Activated CD4-positive, alpha-beta T cell treated with anti-CD3 and anti-CD28 coated beads, Interleukin-10, Interleukin-2, amounts not matched to agents 100 ng/mL and 50 ng/mL, durations not matched to agents 16 hours and 8 hours (primary cell): ENCODE data around the gene IFT80.
"Not testable (repeated sequence)": the region's sequence is repeated elsewhere in the genome, so short reads cannot be mapped to it uniquely, and the experiment has no call there.

Experiments
- DNase-seq: peaks from one replicate; pipeline ENCODE4 v3.0.0-alpha.2; 2020

The IFT80 gene

DNA sequence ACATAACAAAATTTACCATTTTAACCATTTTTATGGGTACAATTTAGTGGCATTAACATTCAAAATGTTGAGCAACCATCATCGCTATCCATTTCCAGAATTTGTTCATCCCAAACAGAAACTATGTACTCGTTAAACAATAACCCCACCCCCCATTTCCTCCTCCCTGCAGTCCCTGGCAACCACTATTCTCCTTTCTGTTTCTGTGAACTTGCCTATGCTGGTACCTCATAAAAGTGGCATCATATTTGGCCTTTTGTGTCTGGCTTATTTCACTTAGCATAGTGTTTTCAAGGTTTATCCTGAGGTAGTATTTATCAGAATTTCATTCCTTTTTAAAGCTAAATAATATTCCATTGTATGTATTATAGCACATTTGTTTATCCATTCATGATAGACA, 141.4 kb downstream of the IFT80 start:
- no peak for DNase-seq

DNA sequence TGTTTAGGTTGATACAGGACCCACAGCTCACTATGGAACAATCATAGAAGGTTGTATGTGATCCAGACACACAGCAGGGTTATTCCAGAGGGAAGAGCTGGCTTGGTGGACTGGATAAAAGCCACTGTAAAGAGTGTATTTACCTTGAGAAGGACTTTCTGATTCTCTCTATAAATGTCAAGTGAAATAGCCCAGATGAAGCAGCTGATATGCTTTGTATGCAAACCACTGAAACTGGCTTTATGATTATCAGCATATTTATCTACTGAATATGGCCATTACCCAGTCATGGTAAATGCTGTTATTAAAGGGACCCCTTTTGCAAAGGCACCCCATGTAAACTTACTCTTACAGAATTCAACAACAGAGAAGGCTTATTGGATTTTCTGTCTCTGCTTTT, 145.7 kb downstream of the IFT80 start:
- DNase-seq: no peak

DNA sequence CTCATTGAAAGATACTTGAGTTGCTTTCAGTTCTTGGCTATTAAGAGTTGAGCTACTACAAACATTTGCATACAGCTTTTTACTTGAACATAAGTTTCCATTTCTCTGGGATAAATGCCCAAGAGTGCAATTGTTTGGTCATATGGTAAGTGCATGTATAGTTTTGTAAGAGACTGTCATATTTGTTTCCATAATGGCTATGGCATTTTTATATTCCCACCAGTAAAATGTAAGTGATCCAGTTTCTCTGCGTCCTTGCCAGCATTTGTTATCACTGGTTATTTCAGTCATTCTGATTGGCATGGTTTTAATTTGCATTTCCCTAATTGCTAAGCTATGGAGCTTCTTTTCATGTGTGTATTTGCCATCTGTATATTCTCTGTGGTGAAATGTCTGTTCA, 151.3 kb downstream of the IFT80 start:
- DNase-seq: no peak

DNA sequence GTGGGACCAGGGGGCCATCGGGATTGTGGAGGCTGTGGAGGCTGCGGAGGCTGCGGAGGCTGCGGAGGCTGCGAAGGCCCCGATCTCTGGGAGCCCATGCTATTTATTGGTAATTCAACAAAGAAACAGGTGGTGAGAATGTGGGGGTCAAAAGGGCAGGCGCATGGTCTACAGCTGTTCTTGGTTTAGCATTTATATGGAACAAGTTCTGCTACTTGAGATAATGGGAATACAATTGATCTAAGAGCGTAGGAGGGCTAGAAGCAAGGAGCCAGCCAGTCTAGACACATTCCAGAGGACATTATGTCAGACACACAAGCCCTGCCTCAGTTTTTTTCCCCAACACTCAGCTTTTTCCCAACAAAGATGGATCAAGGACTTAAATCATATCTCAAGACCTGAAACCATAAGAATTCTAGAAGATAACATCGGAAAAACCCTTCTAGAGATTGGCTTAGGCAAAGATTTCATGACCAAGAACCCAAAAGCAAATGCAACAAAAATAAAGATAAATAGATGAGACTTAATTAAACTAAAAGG, 153.7 kb downstream of the IFT80 start:
- DNase-seq: no peak

DNA sequence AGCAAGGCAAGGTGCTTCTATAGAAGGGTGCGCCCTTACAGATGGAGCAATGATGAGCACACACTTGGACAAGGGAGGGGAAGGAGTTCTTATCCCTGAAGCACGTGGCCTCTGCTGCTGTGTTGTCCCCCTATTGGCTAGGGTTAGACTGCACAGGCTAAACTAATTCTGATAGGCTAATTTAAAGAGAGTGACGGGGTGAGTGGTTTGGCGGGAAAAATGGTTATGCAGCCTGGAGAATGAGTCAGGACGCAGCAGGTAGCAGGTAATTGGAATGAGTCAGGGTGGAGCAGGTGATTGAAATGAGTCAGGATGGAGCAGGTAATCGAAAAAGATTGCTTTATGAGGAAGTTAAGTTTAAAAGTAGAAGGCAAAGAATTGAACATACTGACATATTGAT, 158.3 kb downstream of the IFT80 start:
- DNase-seq: not testable (repeated sequence)

DNA sequence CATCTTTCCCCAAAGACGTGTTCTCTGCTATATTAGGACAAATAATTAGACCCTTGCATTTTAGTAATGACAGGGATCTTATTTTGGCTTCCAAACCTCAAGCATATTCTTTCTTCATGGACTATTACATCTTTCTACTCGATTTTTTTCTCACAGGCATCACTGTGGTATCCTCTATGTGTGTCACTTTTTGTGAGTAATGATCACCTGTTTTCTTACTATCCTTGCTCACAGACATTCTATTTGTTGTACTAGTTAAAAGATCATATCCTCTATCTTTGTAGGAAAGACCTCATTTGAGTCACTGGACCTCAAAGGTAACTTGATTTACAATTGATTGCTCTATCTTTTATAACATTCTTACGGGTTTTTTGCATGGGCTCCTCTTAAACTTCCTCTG, 167.0 kb downstream of the IFT80 start:
- DNase-seq: no peak

DNA sequence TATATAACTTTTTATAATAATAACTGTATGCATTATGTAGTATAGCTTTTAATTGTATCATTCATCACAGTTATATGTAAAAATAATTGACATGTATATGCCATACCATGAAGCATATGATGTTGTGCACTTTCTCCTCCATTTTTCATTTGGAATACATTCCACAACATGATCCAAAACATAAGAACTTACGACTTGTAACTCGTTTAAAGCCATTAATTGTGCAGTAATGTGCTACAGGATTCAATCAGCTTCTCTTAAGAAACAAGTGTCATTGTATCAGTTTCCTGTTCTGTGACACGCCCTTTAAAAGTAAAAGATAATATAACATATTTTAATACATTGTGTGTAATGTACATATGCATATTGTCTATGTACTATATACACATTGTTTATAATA, 171.6 kb downstream of the IFT80 start:
- no peak for DNase-seq

DNA sequence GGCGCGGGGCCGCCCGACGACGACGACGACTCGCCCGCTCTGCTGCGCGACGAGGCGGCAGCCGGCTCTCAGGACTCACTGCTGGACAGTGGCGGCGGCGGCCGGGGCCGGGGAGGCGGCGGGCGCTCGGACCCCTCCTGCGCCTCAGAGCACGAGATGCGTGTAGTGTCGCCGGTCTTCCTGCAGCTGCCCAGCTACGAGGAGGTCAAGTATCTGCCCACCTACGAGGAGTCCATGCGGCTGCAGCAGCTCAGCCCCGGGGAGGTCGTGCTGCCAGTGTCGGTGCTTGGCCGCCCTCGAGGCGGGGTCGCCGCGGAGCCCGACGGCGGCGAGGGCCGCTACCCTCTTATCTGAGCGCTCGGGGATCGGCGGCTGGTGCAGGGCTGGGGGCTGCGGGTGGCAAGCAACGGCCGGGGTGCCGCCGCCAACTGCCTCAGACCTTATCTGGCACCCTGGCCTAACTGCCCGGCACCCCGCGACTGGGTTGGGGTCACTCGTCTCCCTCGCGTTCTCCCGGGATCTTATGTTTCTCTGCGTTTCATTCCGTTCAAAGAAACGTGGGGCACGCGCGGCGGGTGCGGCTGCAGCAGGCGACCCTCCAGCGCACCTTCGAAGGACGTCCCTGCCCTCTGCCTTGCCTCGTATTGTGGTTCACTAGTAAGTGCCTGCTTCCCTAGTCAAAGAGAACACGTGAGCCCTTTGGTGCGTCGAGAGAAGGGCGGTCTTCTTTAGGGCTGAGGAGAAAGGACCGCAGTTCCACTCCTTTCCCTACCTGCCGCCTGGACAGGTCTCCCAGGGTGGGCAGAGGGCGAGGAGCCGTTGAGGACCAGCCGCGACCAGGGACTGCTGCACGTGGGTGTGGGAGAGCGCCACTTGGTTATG, 172.8 kb downstream of the IFT80 start:
- peak; percentile 8 for DNase-seq

DNA sequence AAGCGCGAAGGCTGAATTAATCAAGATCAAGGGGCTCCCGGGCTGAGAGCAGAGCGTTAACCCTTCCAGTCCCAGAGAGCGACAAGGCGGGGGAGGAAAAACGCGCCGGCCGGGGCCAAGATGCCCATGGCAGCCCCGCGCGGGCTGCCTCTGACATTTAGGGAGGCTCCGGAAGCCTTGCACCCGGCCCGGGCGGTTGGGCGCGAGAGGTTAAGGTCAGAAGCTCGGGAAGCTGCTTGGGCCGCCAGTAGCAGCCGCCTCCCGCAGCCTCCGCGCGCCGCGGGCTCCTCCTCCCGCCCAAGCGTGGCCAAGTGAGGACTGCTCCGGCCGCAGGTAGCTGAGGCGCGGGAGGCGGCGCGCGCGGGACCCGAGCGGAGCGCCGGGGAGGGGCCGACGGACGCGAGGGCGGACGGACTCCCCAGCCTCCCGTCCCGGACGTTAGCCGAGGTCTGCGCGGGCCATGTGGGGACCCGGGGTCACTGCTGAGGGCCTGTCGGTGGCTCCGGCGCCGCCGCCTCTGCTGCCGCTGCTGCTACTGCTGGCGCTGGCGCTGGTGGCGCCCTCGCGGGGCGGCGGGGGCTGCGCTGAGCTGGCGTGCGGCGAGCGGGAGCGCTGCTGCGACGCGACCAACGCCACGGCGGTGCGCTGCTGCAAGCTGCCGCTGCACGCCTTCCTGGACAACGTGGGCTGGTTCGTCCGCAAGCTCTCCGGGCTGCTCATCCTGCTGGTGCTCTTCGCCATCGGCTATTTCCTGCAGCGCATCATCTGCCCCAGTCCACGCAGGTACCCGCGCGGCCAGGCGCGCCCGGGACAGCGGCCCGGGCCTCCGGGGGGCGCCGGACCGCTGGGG, 173.6 kb downstream of the IFT80 start, which contains the start of gene C3orf80:
Gene C3orf80, plus strand, starts transcription at position 247 of the 850 bp plus-strand sequence. Its CDS starts 214 bp downstream, at position 461.
- peak; percentile 68 for DNase-seq

DNA sequence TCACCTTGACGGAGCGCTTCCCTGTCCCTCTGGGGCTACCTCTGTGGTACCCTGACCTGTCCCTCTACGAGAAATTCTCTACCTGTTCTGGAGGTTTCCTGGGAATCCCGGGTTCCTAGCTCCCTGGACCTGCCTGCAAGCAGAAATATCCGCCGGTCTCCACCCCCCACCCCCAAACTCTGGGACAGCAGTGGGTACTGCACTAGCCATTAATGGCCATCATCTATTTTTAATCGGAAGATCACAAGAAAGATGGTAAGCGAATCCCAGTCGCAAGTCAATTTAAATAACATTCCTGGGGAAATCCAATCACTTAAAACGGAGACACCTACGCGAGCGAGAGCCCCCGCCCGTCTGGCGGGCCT, 174.2 kb downstream of the IFT80 start:
- no peak for DNase-seq

DNA sequence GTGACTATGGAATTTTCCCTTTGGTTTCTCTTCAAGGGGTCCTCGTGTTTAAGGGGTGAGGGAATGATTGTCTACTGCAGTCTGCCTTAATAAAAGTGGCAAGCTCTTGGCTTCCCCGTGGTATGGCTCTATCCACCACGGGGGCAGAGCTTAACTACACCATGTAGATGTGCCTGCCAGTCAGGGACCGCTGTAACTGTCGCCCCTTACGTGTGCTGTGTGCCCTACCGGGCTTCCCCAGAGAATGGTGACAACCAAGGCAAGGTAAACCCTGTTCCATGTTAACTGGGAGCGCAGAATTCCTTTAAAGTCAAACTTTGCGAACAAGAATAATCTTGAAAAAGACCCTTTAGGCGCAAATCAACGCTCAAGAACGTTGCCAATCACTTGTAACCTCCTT, 174.8 kb downstream of the IFT80 start:
- DNase-seq: no peak

DNA sequence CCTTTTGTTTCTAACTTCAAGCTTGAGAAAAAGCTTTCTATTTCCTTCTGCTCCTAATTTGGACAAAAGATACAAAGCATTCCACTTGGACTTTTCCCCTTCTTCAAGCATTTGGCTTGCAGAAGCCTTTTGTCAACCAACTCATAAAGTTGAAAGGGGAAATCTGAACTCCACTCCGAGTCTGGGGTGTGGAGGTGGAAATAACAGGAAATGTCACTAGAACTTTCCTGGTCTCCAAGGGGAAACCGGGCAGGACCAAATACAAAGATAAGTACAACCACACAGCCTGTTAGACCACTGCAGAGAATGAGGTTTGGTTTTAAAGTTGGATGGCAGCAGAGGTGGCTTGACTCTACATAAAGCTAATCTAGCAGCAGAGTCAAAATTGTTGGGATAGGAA, 178.0 kb downstream of the IFT80 start:
- DNase-seq: no peak

DNA sequence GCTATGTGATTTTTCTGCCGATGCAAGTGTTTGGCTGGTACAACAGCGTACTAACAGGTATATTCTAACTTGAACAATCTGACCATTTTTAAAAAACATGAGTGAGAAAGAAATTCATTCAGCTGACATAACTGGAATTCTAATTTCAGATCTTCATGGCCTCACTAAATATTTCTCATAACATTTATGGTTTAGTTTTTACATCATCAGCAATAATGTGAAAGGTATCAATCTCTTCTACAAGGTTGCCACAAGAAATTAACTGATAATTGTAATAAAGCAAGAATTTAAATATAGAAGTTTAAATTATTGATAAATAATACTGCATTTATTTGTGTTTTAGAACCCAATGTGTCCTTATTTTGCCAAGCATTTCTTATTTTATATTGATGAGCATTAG, 179.0 kb downstream of the IFT80 start:
- no peak for DNase-seq

DNA sequence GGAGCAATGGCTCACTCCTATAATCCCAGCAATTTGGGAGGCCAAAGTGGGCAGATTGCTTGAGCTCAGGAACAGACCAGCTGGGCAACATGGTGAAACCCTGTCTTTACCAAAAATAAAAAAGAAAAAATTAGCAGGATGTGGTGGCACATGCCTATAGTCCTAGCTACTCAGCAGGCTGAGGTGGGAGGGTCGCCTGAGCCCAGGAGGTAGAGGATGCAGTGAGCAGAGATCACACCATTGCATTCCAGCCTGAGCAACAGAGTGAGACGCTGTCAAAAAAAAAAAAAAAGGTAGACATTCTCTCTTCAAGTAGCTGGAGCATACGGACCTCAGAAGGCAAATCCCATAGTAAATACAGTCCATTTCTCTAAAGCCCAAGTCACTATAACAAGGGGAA, 180.9 kb downstream of the IFT80 start:
- no peak for DNase-seq

DNA sequence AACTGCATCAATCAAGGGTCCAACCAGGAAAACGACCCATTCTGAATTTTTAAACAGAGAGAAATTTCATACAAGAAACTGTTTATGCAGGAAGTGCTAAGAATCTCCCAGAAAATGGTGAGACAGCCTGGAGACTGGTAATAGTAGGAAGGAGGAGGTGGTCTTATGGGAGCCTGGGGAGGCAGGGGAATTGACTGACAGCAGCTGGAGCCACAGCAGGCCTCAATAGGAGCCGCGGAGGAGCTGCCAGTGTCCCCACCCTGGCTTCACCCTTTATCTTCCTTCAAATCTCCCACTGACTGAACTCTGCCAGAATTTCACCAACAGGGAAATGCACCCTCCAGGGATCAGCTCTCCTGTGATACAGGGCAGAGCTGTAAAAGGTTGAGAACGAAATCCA, 181.3 kb downstream of the IFT80 start:
- DNase-seq: no peak

DNA sequence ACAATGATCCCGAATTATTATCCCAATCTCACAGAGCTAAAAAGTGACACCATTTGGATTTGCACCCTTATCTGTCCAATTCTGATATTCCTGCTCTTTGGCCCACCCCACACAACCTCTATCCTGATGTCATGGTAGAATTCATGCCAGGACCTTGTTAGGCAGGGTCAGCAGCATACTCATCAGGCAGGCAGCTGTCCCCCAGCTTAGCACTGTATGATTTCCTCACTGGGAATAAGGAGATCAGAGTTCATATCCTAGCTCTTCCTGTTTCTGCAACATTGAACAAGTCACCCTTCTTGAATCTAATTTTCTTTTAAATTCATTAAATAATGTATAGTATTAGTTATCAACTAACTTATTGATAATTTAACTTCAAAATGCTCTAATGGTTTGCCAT, 185.8 kb downstream of the IFT80 start:
- DNase-seq: no peak

DNA sequence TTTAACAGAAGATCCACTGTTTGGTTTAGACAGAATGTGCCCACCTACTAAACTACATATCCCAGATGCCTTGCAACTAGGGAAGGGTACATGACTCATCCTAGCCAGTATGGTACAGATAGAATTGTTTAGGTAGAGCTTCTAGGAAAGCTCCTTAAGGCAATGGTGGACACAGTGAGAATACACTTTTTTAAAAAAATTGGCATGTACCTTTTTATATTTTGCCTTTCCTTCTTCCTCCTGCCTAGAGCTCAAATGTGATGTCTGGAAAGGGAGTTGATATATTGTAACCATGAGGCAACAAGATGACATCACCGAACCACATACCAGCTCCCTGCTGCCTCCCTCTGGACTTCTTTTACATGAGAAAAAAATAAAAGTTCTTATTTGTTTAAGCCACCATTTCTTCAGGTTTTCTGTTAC, 188.2 kb downstream of the IFT80 start:
- DNase-seq: peak; percentile 40

DNA sequence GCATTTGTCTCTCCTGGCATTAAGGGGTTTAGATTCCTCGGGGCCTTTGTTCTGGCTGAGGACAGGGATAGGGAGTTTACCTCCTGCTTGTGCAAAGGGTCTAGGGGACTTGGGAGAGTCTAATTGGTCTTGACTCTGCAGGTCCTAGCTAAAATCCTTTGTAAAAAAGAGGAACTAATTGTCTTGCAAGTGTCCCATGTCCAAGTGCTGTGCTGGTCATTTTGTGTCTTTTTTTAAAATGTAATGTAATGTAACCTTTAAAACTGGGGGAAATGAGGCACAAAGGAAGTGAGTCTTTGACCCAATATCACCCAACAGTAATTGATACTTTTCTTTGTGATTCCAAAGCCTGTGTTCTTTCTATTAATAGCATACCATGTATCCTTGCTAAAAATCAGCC, 188.7 kb downstream of the IFT80 start:
- no peak for DNase-seq
